Adrenal gland (tissue), 5 donors: ENCODE results near the gene ZNF727.

Experiments
- POLR2A ChIP-seq, 2 donors: fragments of 450-650 bp; IDR thresholded peaks; one replicate each; pipeline ENCODE4 v1.6.1; 2017; ENCODE audit warnings: antibody characterized with exemption in 2 of 2, mild to moderate bottlenecking in 2 of 2, moderate library complexity in 1 of 2
- TF ChIP-seq, protein P1 (sequence below), 6 experiments: fragments of 450-650 bp in 4 of 6; fragments of 200-600 bp in 2 of 6; sonication (generic) in 1 of 6; IDR thresholded peaks; 1 replicate in 5 of 6; 2 replicates in 1 of 6; pipeline versions ENCODE4 v1.5.1 to v1.8.0; 2016 to 2021; ENCODE audit warnings: antibody characterized with exemption in 6 of 6, mild to moderate bottlenecking in 2 of 6, moderate library complexity in 1 of 6
- donor health status: DM: no; HTN: no; CAD: no.

DNA sequence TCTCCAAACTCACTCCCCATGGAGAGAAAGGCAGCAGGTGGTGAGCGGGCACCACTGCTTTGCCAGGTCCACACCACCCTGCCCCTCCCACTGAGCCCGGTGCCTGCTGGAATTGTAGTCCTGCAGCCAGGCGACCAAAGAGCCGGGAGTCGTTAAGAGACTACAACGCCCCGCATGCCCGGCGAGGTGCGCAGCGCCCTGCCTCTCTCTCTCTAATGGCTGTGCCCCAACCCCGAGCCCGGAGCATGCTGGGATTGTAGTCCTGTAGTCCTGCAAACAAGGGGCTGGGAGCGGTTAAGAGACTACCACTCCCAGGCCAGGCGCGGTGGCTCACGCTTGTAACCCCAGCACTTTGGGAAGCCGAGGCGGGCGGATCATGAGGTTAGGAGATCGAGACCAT is 8.1 kb upstream of the ZNF727 start:
- TF ChIP-seq POLR2A (IDR thresholded peaks at IDR 0.05): no peak
- TF ChIP-seq, protein P1, sequence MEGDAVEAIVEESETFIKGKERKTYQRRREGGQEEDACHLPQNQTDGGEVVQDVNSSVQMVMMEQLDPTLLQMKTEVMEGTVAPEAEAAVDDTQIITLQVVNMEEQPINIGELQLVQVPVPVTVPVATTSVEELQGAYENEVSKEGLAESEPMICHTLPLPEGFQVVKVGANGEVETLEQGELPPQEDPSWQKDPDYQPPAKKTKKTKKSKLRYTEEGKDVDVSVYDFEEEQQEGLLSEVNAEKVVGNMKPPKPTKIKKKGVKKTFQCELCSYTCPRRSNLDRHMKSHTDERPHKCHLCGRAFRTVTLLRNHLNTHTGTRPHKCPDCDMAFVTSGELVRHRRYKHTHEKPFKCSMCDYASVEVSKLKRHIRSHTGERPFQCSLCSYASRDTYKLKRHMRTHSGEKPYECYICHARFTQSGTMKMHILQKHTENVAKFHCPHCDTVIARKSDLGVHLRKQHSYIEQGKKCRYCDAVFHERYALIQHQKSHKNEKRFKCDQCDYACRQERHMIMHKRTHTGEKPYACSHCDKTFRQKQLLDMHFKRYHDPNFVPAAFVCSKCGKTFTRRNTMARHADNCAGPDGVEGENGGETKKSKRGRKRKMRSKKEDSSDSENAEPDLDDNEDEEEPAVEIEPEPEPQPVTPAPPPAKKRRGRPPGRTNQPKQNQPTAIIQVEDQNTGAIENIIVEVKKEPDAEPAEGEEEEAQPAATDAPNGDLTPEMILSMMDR (IDR thresholded peaks at IDR 0.05): no peak
